Endodermal cell (in vitro differentiated cells): Measurements from ENCODE around the gene RAB40C. TPM values are rescaled to one million over a fixed set of nuclear protein-coding genes. Genes with fewer than 3 reads are reported as not detected.

ENCODE experiments used
- DNase-seq: peaks from one replicate; pipeline ENCODE4 v3.0.0-alpha.2; 2017
- H3K27ac ChIP-seq: 2 replicates; pipeline ENCODE4 v1.5.1; 2013; ENCODE audit warnings: mild to moderate bottlenecking, low read depth, low read length, moderate library complexity
- H3K27me3 ChIP-seq: 2 replicates; pipeline ENCODE4 v1.6.1; 2013; ENCODE audit warnings: mild to moderate bottlenecking, low read length, moderate library complexity; ENCODE audit not compliant: insufficient read depth, control insufficient read depth, poor library complexity, severe bottlenecking
- H3K36me3 ChIP-seq: 2 replicates; pipeline ENCODE4 v1.7.0; 2013; ENCODE audit warnings: mild to moderate bottlenecking, low read length, moderate library complexity; ENCODE audit not compliant: control insufficient read depth, insufficient read depth
- H3K4me1 ChIP-seq: one replicate; pipeline ENCODE4 v1.7.0; 2013; ENCODE audit warnings: low read length; ENCODE audit not compliant: control insufficient read depth, insufficient read depth
- H3K4me3 ChIP-seq: 2 replicates; pipeline ENCODE4 v1.5.1; 2013; ENCODE audit warnings: mild to moderate bottlenecking, low read length, moderate library complexity
- H3K9ac ChIP-seq: 2 replicates; pipeline ENCODE4 v1.6.1; 2013; ENCODE audit warnings: mild to moderate bottlenecking, low read length, moderate library complexity; ENCODE audit not compliant: poor library complexity, severe bottlenecking; ENCODE audit errors: extremely low read depth
- H3K9me3 ChIP-seq: 2 replicates; pipeline ENCODE4 v1.6.1; 2013; ENCODE audit warnings: mild to moderate bottlenecking, low read length, moderate library complexity; ENCODE audit not compliant: control insufficient read depth
- H3K27ac Mint-ChIP-seq: 2 replicates; pipeline ENCODE4 v1.8.0; 2020; ENCODE audit warnings: mixed read lengths
- H3K27me3 Mint-ChIP-seq: 2 replicates; pipeline ENCODE4 v1.8.0; 2021; ENCODE audit warnings: mild to moderate bottlenecking, mixed read lengths; ENCODE audit not compliant: insufficient read depth
- H3K36me3 Mint-ChIP-seq: 2 replicates; pipeline ENCODE4 v1.8.0; 2020; ENCODE audit warnings: low read depth, mixed read lengths
- H3K4me1 Mint-ChIP-seq: 2 replicates; pipeline ENCODE4 v1.8.0; 2020; ENCODE audit warnings: mixed read lengths
- H3K4me3 Mint-ChIP-seq: 2 replicates; pipeline ENCODE4 v1.8.0; 2020; ENCODE audit warnings: mild to moderate bottlenecking, moderate library complexity, mixed read lengths
- H3K9me3 Mint-ChIP-seq: 2 replicates; pipeline ENCODE4 v1.8.0; 2020; ENCODE audit warnings: mild to moderate bottlenecking, mixed read lengths
- whole genome bisulfite sequencing, 2 experiments: methylation state at CpG; one replicate each; pipeline versions ENCODE4 v1.1.5 to v1.1.7; 2013; ENCODE audit warnings: missing lambda C conversion rate in 2 of 2, mixed read lengths in 1 of 2; ENCODE audit not compliant: insufficient coverage in 1 of 2, insufficient read length in 1 of 2; 5-methylcytosine and 5-hydroxymethylcytosine counted together
- total RNA-seq, 2 donors: library from RNA; stranded (reverse); fragmentation: NEBNext Ultra II Directional in 1 of 2; extraction: Animal tissue kit (Norgen Biotek cat#: 25700) in 1 of 2; gene quantifications; 2 replicates in 1 of 2; 3 replicates in 1 of 2; pipeline ENCODE4 v1.2.1, GENCODE V29; 2021
- TF ChIP-seq, protein P1 (sequence below): fragments of 200-600 bp; sonication (generic); conservative IDR thresholded peaks from 2 replicates; pipeline ENCODE4 v1.5.0; 2021; ENCODE audit warnings: antibody characterized with exemption, mild to moderate bottlenecking

RAB40C gene
- total RNA-seq, 2 donors from 2014 or later = 21.3 to 25.9 TPM

DNA sequence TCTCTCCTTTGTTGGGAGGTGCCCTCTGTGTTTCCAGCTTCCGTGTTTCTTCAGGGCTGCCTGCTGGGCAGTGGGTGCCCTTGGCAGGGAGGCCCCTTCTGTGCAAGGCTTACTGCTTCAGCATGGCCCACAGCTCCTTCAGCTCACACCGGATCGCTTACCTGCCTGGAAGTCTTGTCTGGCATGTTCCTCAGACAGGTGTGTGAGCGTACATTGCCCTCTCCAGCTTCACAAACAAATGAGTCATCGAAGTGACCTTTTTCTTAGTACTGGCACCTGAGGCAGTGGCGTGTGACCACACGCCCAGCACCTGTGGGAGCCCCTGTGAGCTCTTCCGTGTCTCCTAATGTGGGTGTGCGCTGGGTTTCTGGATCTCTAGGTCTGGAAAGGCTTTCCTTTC, 3.5 kb downstream of the RAB40C start:
- no peak for DNase-seq
- Mint-ChIP-seq H3K36me3 (peaks cover 18% of the 10 kb centered on the region), H3K27me3 (peaks cover 12% of the 10 kb centered on the region), H3K4me1 (peaks cover 7% of the 10 kb centered on the region), H3K4me3 (no peak overlapping the region), H3K9me3 (no peaks in the 10 kb centered on the region), H3K27ac (no peak overlapping the region)
- H3K4me1 ChIP-seq = no peaks in the 10 kb centered on the region
- peaks cover 9% of the 10 kb centered on the region for H3K27me3 ChIP-seq
- H3K9ac ChIP-seq = no peak overlapping the region
- H3K36me3 ChIP-seq = no peaks in the 10 kb centered on the region
- H3K9me3 ChIP-seq = no peaks in the 10 kb centered on the region
- no peak overlapping the region for H3K4me3 ChIP-seq
- TF ChIP-seq, protein P1, sequence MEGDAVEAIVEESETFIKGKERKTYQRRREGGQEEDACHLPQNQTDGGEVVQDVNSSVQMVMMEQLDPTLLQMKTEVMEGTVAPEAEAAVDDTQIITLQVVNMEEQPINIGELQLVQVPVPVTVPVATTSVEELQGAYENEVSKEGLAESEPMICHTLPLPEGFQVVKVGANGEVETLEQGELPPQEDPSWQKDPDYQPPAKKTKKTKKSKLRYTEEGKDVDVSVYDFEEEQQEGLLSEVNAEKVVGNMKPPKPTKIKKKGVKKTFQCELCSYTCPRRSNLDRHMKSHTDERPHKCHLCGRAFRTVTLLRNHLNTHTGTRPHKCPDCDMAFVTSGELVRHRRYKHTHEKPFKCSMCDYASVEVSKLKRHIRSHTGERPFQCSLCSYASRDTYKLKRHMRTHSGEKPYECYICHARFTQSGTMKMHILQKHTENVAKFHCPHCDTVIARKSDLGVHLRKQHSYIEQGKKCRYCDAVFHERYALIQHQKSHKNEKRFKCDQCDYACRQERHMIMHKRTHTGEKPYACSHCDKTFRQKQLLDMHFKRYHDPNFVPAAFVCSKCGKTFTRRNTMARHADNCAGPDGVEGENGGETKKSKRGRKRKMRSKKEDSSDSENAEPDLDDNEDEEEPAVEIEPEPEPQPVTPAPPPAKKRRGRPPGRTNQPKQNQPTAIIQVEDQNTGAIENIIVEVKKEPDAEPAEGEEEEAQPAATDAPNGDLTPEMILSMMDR = no peak
- no peak overlapping the region for H3K27ac ChIP-seq
- WGBS, 2 experiments = 93 to 94% methylated on average over 9 of the region's 9 CpGs

DNA sequence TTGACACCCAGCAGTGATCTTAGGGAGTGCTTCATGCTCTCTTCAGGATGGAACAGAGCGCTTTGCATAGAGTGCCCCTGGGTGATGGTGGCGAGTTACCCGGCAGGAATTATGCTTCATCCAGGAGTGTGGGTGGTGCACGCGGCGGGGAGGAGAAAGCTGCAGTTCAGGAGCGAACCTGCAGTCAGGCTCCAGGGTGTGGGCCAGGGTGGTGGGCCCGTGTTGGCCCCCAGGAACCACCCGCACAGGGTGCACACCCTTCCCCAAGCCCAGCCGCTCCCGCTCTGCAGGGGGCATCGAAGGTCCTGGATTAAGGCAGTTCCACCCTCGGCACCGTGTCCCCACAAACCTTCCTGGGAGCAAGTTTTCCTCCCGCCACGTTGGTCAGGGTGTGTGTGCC, 3.9 kb downstream of the RAB40C start:
- Histone ChIP-seq H3K9ac (no peak overlapping the region), H3K4me1 (no peaks in the 10 kb centered on the region), H3K9me3 (no peaks in the 10 kb centered on the region), H3K27me3 (peaks cover 9% of the 10 kb centered on the region), H3K27ac (no peak overlapping the region), H3K4me3 (no peak overlapping the region), H3K36me3 (peaks cover under 1% of the 10 kb centered on the region)
- H3K9me3 Mint-ChIP-seq = no peaks in the 10 kb centered on the region
- DNase-seq = no peak
- H3K36me3 Mint-ChIP-seq = peaks cover 22% of the 10 kb centered on the region
- 79 to 89% methylated on average over 12 to 16 of the region's 16 CpGs for WGBS, 2 experiments
- H3K4me1 Mint-ChIP-seq = peaks cover 7% of the 10 kb centered on the region
- peaks cover 11% of the 10 kb centered on the region for H3K27me3 Mint-ChIP-seq
- TF ChIP-seq, protein P1 = no peak
- H3K27ac Mint-ChIP-seq = no peak overlapping the region
- no peak overlapping the region for H3K4me3 Mint-ChIP-seq

DNA sequence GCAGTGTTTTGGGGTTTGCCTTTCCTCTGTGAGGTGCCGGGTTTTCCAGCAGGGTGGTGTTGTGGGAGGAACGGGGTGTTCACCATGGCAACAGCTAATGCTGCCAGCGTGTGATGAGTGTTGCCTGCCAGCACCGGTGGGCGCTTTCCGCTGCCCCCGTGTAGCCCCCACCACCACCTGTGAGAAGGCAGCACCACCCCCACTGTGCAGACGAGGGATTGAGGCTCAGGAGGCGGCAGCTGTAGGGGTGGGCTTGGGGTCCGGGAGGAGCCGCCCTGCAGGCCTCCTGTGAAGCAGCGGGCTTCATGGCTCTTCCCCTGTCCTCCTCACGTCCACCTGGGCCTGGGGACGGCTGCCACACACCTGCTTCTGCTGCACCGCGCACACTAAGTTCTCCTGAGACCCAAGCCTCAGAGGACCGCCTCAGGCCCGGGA, 5.2 kb downstream of the RAB40C start:
- Mint-ChIP-seq H3K27ac (no peak overlapping the region), H3K36me3 (peaks cover 31% of the 10 kb centered on the region), H3K4me1 (peaks cover 7% of the 10 kb centered on the region), H3K4me3 (no peak overlapping the region), H3K9me3 (peaks cover 2% of the 10 kb centered on the region), H3K27me3 (peaks cover 11% of the 10 kb centered on the region)
- Histone ChIP-seq H3K27me3 (peaks cover 9% of the 10 kb centered on the region), H3K27ac (no peak overlapping the region), H3K9me3 (no peaks in the 10 kb centered on the region), H3K4me1 (no peaks in the 10 kb centered on the region), H3K9ac (no peak overlapping the region), H3K4me3 (no peak overlapping the region), H3K36me3 (peaks cover 8% of the 10 kb centered on the region)
- DNase-seq = no peak
- TF ChIP-seq, protein P1 = no peak
- 93 to 96% methylated on average over 7 to 18 of the region's 18 CpGs for WGBS, 2 experiments
